Fibroblast of lung (primary cell): ENCODE data around the gene SCAF11. TPM values are rescaled to one million over a fixed set of nuclear protein-coding genes. Genes with fewer than 3 reads are reported as not detected.

ENCODE experiments used
- DNase-seq, 2 donors: peaks; one replicate each; pipeline versions ENCODE4 v3.0.0 to v3.0.0-alpha.2; 2010; ENCODE audit warnings: low read depth in 2 of 2
- H2AFZ ChIP-seq: 2 replicates; pipeline ENCODE4 v1.5.1; 2012; ENCODE audit warnings: low read length, control low read depth, inconsistent platforms
- H3K27ac ChIP-seq: 2 replicates; pipeline ENCODE4 v1.5.1; 2011; ENCODE audit warnings: low read length, control low read depth; ENCODE audit not compliant: insufficient read depth
- H3K27me3 ChIP-seq: 2 replicates; pipeline ENCODE4 v1.5.1; 2011; ENCODE audit warnings: mild to moderate bottlenecking, low read length; ENCODE audit not compliant: control insufficient read depth, insufficient read depth
- H3K36me3 ChIP-seq: 2 replicates; pipeline ENCODE4 v1.5.1; 2011; ENCODE audit warnings: low read length; ENCODE audit not compliant: control insufficient read depth, insufficient read depth
- H3K4me1 ChIP-seq: 2 replicates; pipeline ENCODE4 v1.5.1; 2011; ENCODE audit warnings: low read length; ENCODE audit not compliant: control insufficient read depth, insufficient read depth; ENCODE audit errors: extremely low read depth
- H3K4me2 ChIP-seq: 2 replicates; pipeline ENCODE4 v1.5.1; 2011; ENCODE audit warnings: low read length, control low read depth; ENCODE audit not compliant: insufficient read depth; ENCODE audit errors: extremely low read depth
- H3K4me3 ChIP-seq, 4 experiments: fragments of 200-600 bp in 1 of 4; sonication (generic) in 1 of 4; replicated peaks in 1 of 4; 2 replicates each; pipeline ENCODE4 v1.5.1; 2011 to 2016; ENCODE audit warnings: low read length in 4 of 4, low read depth in 3 of 4, mild to moderate bottlenecking in 3 of 4, control low read depth in 2 of 4, inconsistent platforms in 1 of 4, mixed read lengths in 1 of 4; ENCODE audit not compliant: insufficient read depth in 1 of 4; ENCODE audit errors: control extremely low read depth in 1 of 4
- H3K79me2 ChIP-seq: 2 replicates; pipeline ENCODE4 v1.5.1; 2012; ENCODE audit warnings: mild to moderate bottlenecking, low read length, inconsistent platforms; ENCODE audit not compliant: control insufficient read depth, insufficient read depth
- H3K9ac ChIP-seq: 2 replicates; pipeline ENCODE4 v1.5.1; 2011; ENCODE audit warnings: mild to moderate bottlenecking, low read length, control low read depth; ENCODE audit not compliant: insufficient read depth
- H3K9me3 ChIP-seq: 2 replicates; pipeline ENCODE4 v1.5.1; 2012; ENCODE audit warnings: low read depth, low read length; ENCODE audit not compliant: control insufficient read depth, insufficient read depth
- H4K20me1 ChIP-seq: 2 replicates; pipeline ENCODE4 v1.5.1; 2011; ENCODE audit warnings: low read length; ENCODE audit not compliant: control insufficient read depth, insufficient read depth; ENCODE audit errors: extremely low read depth
- EZH2 ChIP-seq: IDR thresholded peaks from 2 replicates; pipeline ENCODE4 v1.5.1; 2012; ENCODE audit warnings: low read length, control low read depth, mild to moderate bottlenecking; ENCODE audit errors: missing control alignments
- polyA plus RNA-seq, 2 donors: library from polyadenylated mRNA; depleted of rRNA in 1 of 2; stranded (reverse) in 1 of 2; unstranded in 1 of 2; fragments of >200 nt; gene quantifications; 2 replicates each; pipeline ENCODE4 v1.2.1, GENCODE V29; 2011 to 2012; ENCODE audit warnings: missing spikeins in 1 of 2
- total RNA-seq: library from RNA; depleted of rRNA; stranded (reverse); fragments of >200 nt; gene quantifications from 2 replicates; pipeline ENCODE4 v1.2.1, GENCODE V29; 2014
- TF ChIP-seq, protein P1 (sequence below), 2 donors: IDR thresholded peaks in 1 of 2; conservative IDR thresholded peaks in 1 of 2; 1 replicate in 1 of 2; 2 replicates in 1 of 2; pipeline ENCODE4 v1.5.1; 2011 to 2012; ENCODE audit warnings: low read length in 2 of 2, control low read depth in 1 of 2, inconsistent platforms in 1 of 2, low read depth in 1 of 2, mild to moderate bottlenecking in 1 of 2

SCAF11 gene
- total and polyA plus RNA-seq, 2 donors (not counting 1 experiment from before 2014, with no cell fraction given): 43.8 to 79.4 TPM

DNA sequence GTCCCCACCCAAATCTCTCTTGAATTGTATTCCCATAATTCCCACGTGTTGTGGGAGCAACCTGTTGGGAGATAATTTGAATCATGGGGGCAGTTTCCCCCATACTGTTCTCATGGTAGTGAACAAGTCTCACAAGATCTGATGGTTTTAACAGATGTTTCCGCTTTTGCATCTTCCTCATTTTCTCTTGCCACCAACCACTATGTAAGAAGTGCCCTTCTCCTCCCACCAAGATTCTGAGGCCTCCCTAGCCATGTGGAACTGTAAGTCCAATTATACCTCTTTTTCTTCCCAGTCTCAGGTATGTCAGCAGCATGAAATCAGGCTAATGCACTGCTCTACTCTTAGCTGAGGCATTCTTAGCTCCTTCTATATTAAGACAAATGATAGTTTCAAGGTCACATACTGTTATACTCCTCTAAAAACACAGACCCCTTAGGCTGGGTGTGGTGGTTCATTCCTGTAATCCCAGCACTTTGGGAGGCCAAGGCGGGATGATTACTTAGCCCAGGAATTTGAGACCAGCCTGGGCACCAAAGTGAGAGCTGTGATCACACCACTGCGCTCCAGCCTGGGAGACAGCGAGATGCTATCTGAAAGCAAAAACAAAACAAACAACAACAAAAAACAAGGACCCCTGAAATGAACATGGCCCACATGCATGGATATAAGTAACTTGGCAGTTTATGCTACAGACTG is 3.6 kb downstream of the SCAF11 start:
- Histone ChIP-seq H3K36me3 (no peaks in the 10 kb centered on the region), H3K4me3 (no peak overlapping the region), H4K20me1 (no peaks in the 10 kb centered on the region), H2AFZ (no peak overlapping the region), H3K79me2 (peaks cover 86% of the 10 kb centered on the region), H3K4me2 (peak overlapping the region; percentile 17), H3K9me3 (no peaks in the 10 kb centered on the region), H3K4me1 (peaks cover 4% of the 10 kb centered on the region), H3K9ac (no peak overlapping the region), H3K27ac (no peak overlapping the region), H3K27me3 (no peaks in the 10 kb centered on the region)
- no peak for TF ChIP-seq EZH2
- TF ChIP-seq, protein P1, sequence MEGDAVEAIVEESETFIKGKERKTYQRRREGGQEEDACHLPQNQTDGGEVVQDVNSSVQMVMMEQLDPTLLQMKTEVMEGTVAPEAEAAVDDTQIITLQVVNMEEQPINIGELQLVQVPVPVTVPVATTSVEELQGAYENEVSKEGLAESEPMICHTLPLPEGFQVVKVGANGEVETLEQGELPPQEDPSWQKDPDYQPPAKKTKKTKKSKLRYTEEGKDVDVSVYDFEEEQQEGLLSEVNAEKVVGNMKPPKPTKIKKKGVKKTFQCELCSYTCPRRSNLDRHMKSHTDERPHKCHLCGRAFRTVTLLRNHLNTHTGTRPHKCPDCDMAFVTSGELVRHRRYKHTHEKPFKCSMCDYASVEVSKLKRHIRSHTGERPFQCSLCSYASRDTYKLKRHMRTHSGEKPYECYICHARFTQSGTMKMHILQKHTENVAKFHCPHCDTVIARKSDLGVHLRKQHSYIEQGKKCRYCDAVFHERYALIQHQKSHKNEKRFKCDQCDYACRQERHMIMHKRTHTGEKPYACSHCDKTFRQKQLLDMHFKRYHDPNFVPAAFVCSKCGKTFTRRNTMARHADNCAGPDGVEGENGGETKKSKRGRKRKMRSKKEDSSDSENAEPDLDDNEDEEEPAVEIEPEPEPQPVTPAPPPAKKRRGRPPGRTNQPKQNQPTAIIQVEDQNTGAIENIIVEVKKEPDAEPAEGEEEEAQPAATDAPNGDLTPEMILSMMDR (conservative IDR thresholded peaks at IDR 0.05 in 1 of 2, IDR thresholded peaks at IDR 0.05 in 1 of 2; ENCODE audit: low read depth in 1 of 2, low read length in 2 of 2): no peak
- peak in 1 of 2 donors; percentile 37 for DNase-seq

DNA sequence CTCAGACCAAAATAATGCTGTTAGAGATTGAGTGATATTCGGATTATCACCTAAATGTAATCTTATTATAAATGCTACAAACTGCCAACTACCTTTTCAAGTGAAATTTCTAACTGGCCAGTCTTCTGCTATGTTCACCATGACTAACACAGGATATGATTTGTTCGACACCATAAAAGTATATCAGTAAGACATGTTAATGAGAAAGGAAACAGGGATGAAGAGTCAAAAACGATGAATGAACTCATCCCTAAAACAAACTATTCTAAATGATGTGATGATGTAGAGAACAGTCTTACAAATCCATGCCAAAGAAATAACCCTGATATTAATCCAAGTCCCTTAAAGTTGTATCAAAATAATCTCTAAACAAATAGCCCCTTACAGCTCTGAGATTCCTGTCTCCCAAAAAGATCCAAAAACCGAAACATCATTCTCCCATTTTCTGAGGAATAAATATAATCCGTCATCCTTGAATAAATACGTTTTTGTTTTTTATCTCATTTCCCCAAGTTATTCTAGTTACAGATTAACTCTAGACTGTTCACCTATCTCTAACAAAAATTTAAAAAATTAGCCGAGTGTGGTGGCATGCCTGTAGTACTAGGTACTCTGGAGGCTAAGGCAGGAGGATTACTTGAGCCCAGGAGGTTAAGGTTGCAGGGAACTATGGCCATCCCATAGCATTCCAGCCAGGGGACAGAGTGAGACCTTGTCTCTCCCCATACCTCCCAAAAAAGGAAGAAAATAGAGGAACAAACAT is 9.1 kb downstream of the SCAF11 start:
- no peak for TF ChIP-seq EZH2
- TF ChIP-seq, protein P1 (conservative IDR thresholded peaks at IDR 0.05 in 1 of 2, IDR thresholded peaks at IDR 0.05 in 1 of 2; ENCODE audit: low read depth in 1 of 2, low read length in 2 of 2): no peak
- no peaks in the 10 kb centered on the region for H3K4me1 ChIP-seq
- no peak for DNase-seq

DNA sequence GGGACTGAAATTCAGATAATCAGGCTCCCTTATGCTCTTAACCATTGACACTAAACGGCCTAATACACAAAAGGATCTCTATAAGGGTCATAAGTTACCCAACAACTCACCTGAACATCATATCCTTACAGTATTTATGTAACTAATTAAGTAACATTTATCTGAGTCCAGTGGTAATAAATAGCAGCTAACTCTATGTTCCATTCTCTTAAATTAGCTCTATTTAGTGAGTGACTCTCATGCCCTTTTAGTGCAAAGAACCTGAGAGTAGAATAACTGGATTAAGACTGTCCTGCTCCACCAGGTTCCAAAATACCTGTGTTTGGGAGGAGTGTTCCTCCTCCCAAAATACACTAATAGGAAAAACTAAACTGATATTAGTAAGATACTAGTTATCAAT is 9.8 kb downstream of the SCAF11 start:
- Histone ChIP-seq H4K20me1 (peaks cover 6% of the 10 kb centered on the region), H3K4me3 (no peak overlapping the region), H3K79me2 (peaks cover 97% of the 10 kb centered on the region), H3K27ac (no peak overlapping the region), H3K9ac (no peak overlapping the region), H3K4me2 (no peak overlapping the region), H3K4me1 (no peaks in the 10 kb centered on the region), H3K9me3 (no peaks in the 10 kb centered on the region), H3K36me3 (no peaks in the 10 kb centered on the region), H3K27me3 (no peaks in the 10 kb centered on the region), H2AFZ (no peak overlapping the region)
- DNase-seq: no peak
- TF ChIP-seq EZH2: no peak
- TF ChIP-seq, protein P1 (conservative IDR thresholded peaks at IDR 0.05 in 1 of 2, IDR thresholded peaks at IDR 0.05 in 1 of 2; ENCODE audit: low read depth in 1 of 2, low read length in 2 of 2): no peak

More for the DNA sequence above, 9.1 kb downstream of the SCAF11 start:
- no peak overlapping the region for H3K9ac ChIP-seq
- H3K36me3 ChIP-seq: no peaks in the 10 kb centered on the region
- H3K9me3 ChIP-seq: no peaks in the 10 kb centered on the region
- peaks cover 6% of the 10 kb centered on the region for H4K20me1 ChIP-seq
- H3K4me3 ChIP-seq: no peak overlapping the region
- no peaks in the 10 kb centered on the region for H3K27me3 ChIP-seq
- peaks cover 97% of the 10 kb centered on the region for H3K79me2 ChIP-seq
- no peak overlapping the region for H2AFZ ChIP-seq
- no peak overlapping the region for H3K27ac ChIP-seq
- H3K4me2 ChIP-seq: no peak overlapping the region
